SU-DHL-6 (cell line): ENCODE measurements around the gene SORL1-AS1.

ENCODE experiments used
- H2AFZ ChIP-seq: fragments of 200-600 bp; sonication (generic); 2 replicates; pipeline ENCODE4 v1.6.1; 2014; ENCODE audit warnings: low read depth, mild to moderate bottlenecking, moderate library complexity, mixed read lengths, antibody characterized with exemption, low read length; ENCODE audit not compliant: severe bottlenecking
- H3F3A ChIP-seq: fragments of 200-600 bp; shearing (Covaris generic); 2 replicates; pipeline ENCODE4 v1.6.0; 2016; ENCODE audit warnings: antibody characterized with exemption, mild to moderate bottlenecking; ENCODE audit not compliant: insufficient read depth
- H3K27ac ChIP-seq: fragments of 200-600 bp; sonication (generic); 2 replicates; pipeline ENCODE4 v1.5.1; 2016; ENCODE audit warnings: low read depth, mild to moderate bottlenecking, low read length, moderate library complexity, mixed read lengths
- H3K27me3 ChIP-seq: fragments of 200-600 bp; sonication (generic), shearing (Covaris generic); 2 replicates; pipeline ENCODE4 v1.6.0; 2014; ENCODE audit warnings: mild to moderate bottlenecking, low read length
- H3K36me3 ChIP-seq: fragments of 200-600 bp; sonication (generic); 2 replicates; pipeline ENCODE4 v1.6.1; 2014; ENCODE audit warnings: mild to moderate bottlenecking, low read length, mixed read lengths
- H3K4me2 ChIP-seq: fragments of 300-600, 200-600 bp; shearing (Covaris generic), sonication (generic); 2 replicates; pipeline ENCODE4 v1.6.0; 2014; ENCODE audit warnings: low read length, low read depth, mild to moderate bottlenecking; ENCODE audit not compliant: poor library complexity, severe bottlenecking
- H3K4me3 ChIP-seq: fragments of 200-600 bp; sonication (generic); 2 replicates; pipeline ENCODE4 v1.5.1; 2014; ENCODE audit warnings: antibody characterized with exemption, low read length, mild to moderate bottlenecking, mixed read lengths; ENCODE audit not compliant: insufficient read depth, poor library complexity, severe bottlenecking
- H3K79me2 ChIP-seq: fragments of 200-600 bp; sonication (generic); 2 replicates; pipeline ENCODE4 v1.6.1; 2014; ENCODE audit warnings: mild to moderate bottlenecking, low read length, moderate library complexity; ENCODE audit not compliant: insufficient read depth
- H3K9ac ChIP-seq: fragments of 200-600 bp; sonication (generic); 2 replicates; pipeline ENCODE4 v1.7.0; 2014; ENCODE audit warnings: mild to moderate bottlenecking, low read length
- H3K9me2 ChIP-seq: fragments of 200-600 bp; sonication (generic); replicated peaks from 2 replicates; pipeline ENCODE4 v1.6.1; 2014; ENCODE audit warnings: low read length; ENCODE audit not compliant: insufficient read depth
- H3K9me3 ChIP-seq: fragments of 200-600 bp; sonication (generic); 2 replicates; pipeline ENCODE4 v1.6.1; 2014; ENCODE audit warnings: low read length, mixed read lengths; ENCODE audit not compliant: insufficient read depth
- H4K20me1 ChIP-seq: fragments of 200-600 bp; sonication (generic); 2 replicates; pipeline ENCODE4 v1.6.1; 2014; ENCODE audit warnings: low read depth, mild to moderate bottlenecking, antibody characterized with exemption, low read length, moderate library complexity, mixed read lengths
- CTCF ChIP-seq: fragments of 200-600 bp; sonication (generic); IDR thresholded peaks from one replicate; pipeline ENCODE4 v1.5.1; 2017; ENCODE audit warnings: antibody characterized with exemption, mild to moderate bottlenecking, low read length, moderate library complexity; ENCODE audit not compliant: insufficient read depth, poor library complexity, severe bottlenecking
- EZH2phosphoT487 ChIP-seq: fragments of 200-600 bp; sonication (generic), shearing (Covaris generic); conservative IDR thresholded peaks from 2 replicates; pipeline ENCODE4 v1.6.1; 2018; ENCODE audit warnings: mild to moderate bottlenecking, antibody characterized with exemption, low read length, moderate library complexity, mixed read lengths

SORL1-AS1 gene

GRCh38 chr11:121426476-121427399 is 26.0 kb downstream of the SORL1-AS1 start:
- no peaks in the 10 kb centered on the region for H3K9me2 ChIP-seq
- peak overlapping the region; percentile 55 for H3K9ac ChIP-seq
- H4K20me1 ChIP-seq, result no peaks in the 10 kb centered on the region
- H3K4me2 ChIP-seq, result peak overlapping the region; percentile 70
- peak overlapping the region; percentile 100 for H3K27ac ChIP-seq
- H2AFZ ChIP-seq, result peak overlapping the region; percentile 13
- H3K27me3 ChIP-seq, result no peaks in the 10 kb centered on the region
- H3K79me2 ChIP-seq, result no peaks in the 10 kb centered on the region
- peak overlapping the region; percentile 8 for H3K4me3 ChIP-seq
- TF ChIP-seq EZH2phosphoT487, result no peak
- no peak for TF ChIP-seq CTCF
- H3K9me3 ChIP-seq, result no peaks in the 10 kb centered on the region
- no peaks in the 10 kb centered on the region for H3K36me3 ChIP-seq
- peaks cover 75% of the 10 kb centered on the region for H3F3A ChIP-seq

GRCh38 chr11:121425828-121426227 is 26.9 kb downstream of the SORL1-AS1 start:
- H3K27me3 ChIP-seq, result no peaks in the 10 kb centered on the region
- no peaks in the 10 kb centered on the region for H3K9me2 ChIP-seq
- H2AFZ ChIP-seq, result no peak overlapping the region
- no peak for TF ChIP-seq EZH2phosphoT487
- TF ChIP-seq CTCF, result no peak
- H3K79me2 ChIP-seq, result no peaks in the 10 kb centered on the region
- no peak overlapping the region for H3K4me3 ChIP-seq
- no peaks in the 10 kb centered on the region for H4K20me1 ChIP-seq
- H3K9ac ChIP-seq, result no peak overlapping the region
- H3F3A ChIP-seq, result peaks cover 75% of the 10 kb centered on the region
- H3K27ac ChIP-seq, result 0 out of 2 replicates have a peak overlapping the region, but pooled peaks have one; percentile 100
- H3K9me3 ChIP-seq, result no peaks in the 10 kb centered on the region
- H3K4me2 ChIP-seq, result no peak overlapping the region
- H3K36me3 ChIP-seq, result no peaks in the 10 kb centered on the region

- Histone ChIP-seq H3K4me3 (peak overlapping the region; percentile 10), H3K79me2 (no peaks in the 10 kb centered on the region), H3K27me3 (no peaks in the 10 kb centered on the region), H4K20me1 (no peaks in the 10 kb centered on the region), H3K4me2 (peak overlapping the region; percentile 48), H3K9ac (peak overlapping the region; percentile 31), H3K36me3 (no peaks in the 10 kb centered on the region), H3K9me3 (no peaks in the 10 kb centered on the region), H3K27ac (peak overlapping the region; percentile 73), H3K9me2 (no peaks in the 10 kb centered on the region), H2AFZ (no peak overlapping the region), H3F3A (peaks cover 52% of the 10 kb centered on the region)
- TF ChIP-seq EZH2phosphoT487 (no peak), CTCF (no peak)
These were observed 30.1 kb downstream of the SORL1-AS1 start for GRCh38 chr11:121422675-121423074.
